GM18508 (cell line): ENCODE results near the gene CHP1.
"Not testable (repeated sequence)": the region's sequence is repeated elsewhere in the genome, so short reads cannot be mapped to it uniquely, and the experiment has no call there.

Source experiments
- ATAC-seq: cut with Tn5 transposase; IDR thresholded peaks from one replicate; pipeline ENCODE4 v1.9.1; 2021; ENCODE audit warnings: moderate number of reproducible peaks; ENCODE audit not compliant: insufficient read depth, unreplicated experiment

Gene CHP1

GRCh38 chr15:41288464-41288863 lies 57.4 kb downstream of the CHP1 start:
- no peak for ATAC-seq

- no peak for ATAC-seq
Observed at GRCh38 chr15:41289953-41290352, 58.9 kb downstream of the CHP1 start.

DNA sequence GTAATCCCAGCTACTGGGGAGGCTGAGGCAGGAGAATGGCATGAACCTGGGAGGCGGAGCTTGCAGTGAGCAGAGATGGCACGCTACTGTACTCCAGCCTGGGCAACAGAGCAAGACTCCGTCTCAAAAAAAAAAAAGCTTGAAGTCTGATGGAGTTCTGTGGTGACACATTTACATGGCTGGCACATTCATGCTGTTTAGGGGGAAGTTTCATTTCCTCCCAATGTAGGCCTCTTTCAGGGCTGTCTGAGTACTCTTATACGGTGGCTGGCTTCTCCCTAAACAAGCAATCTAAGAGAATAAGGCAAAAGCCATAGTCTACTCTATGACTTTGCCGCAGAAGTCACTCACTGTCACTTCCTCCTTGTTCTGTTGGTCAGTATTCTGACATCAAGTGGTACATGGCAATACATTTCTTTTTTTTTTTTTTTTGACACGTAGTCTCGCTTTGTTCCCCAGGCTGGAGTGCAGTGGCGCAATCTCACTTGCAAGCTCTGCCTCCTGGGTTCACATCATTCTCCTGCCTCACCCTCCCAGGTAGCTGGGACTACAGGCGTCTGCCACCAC lies 60.1 kb downstream of the CHP1 start:
- peak; percentile 54 for ATAC-seq

DNA sequence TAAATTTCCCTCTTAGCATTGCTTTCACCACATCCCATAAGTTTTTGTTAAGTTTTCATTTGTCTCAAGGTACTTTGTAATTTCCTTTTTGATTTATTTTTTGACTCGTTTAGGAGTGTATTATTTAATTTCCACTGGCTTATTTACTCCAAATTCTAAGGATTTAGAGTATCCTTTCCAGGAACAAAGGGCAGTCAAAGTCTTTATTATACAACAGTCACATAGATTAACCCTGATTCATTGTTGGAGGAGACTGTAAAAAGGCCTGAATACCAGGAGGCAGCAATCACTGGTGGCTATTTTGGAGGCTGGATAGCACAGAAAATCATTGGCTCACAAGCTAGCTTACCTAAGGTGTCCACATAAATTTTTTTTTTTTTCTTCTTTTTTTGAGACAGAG lies 61.5 kb downstream of the CHP1 start:
- no peak for ATAC-seq

- ATAC-seq = not testable (repeated sequence)
Observed at GRCh38 chr15:41301139-41301538, 70.1 kb downstream of the CHP1 start.

DNA sequence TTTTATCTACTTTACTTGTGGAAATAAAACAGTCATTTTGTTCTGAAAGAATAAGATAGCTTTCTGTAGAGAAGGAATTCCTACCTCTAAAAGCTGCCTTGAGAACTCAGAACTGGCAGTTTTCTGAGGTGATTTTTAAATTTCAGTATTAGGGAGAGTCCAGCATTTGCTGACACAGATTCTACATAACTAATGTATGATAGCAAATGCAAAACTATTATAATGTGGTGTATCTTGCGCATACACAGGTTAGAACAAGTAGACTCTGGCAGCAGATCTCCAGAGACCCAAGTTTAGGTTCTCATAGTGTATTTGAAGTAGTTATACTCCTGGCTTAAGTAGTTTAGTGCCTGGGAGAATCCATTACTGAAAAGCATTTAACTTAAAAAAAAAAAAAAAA lies 70.5 kb downstream of the CHP1 start:
- ATAC-seq = no peak

GRCh38 chr15:41304149-41304770 lies 73.2 kb downstream of the CHP1 start:
- no peak for ATAC-seq

GRCh38 chr15:41307679-41308078 lies 76.6 kb downstream of the CHP1 start:
- ATAC-seq = no peak

GRCh38 chr15:41309226-41309905 lies 78.3 kb downstream of the CHP1 start:
- no peak for ATAC-seq

DNA sequence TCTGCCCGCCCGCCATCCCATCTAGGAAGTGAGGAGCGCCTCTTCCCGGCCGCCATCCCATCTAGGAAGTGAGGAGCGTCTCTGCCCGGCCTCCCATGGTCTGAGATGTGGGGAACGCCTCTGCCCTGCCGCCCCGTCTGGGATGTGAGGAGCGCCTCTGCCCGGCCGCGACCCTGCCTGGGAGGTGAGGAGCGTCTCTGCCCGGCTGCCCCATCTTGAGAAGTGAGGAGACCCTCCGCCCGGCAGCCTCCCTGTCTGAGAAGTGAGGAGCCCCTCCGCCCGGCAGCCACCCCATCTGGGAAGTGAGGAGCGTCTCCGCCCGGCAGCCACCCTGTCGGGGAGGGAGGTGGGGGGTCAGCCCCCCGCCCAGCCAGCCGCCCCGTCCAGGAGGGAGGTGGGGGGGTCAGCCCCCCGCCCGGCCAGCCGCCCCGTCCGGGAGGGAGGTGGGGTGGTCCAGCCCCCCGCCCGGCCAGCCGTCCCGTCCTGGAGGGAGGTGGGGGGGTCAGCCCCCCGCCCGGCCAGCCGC lies 89.8 kb downstream of the CHP1 start:
- not testable (repeated sequence) for ATAC-seq

DNA sequence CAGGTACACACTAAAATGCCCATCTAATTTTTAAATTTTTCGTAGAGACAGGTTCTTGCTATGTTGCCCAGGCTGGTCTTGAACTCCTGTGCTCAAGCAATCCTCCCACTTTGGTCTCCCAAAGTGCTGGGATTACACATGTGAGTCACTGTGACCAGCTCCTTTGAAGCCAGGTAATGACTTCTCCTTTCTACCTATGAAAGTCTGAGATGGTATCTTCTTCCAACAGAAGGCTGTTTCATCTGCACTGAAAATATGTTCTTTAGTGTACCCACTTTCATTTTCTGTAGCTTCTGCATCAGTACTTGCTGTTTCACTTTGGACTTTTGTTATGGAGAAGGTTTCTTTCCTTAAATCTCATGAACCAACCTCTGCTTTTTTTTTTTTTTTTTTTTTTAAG lies 92.5 kb downstream of the CHP1 start:
- no peak for ATAC-seq

- no peak for ATAC-seq
Observed at GRCh38 chr15:41331281-41331680, 100.2 kb downstream of the CHP1 start.
